Measurements from ENCODE around the gene FAM216B. TPM values are rescaled to one million over a fixed set of nuclear protein-coding genes. Genes with fewer than 3 reads are reported as not detected.

The FAM216B gene
- not detected in 5 replicates for total RNA-seq (2022; extraction: Qiagen RNA extraction; ENCODE audit: low read depth)

GRCh38 chr13:42781352-42781751 is at the start of gene FAM216B:
Gene FAM216B, plus strand, starts transcription at chr13:42781584. Its CDS starts 2,484 bp downstream, at chr13:42784068.

Other genes with a start within 250 kb of the FAM216B start
- gene TNFSF11, start 207.4 kb upstream of the FAM216B start, total RNA-seq (2022; extraction: Qiagen RNA extraction; ENCODE audit: low read depth): not detected in 5 replicates
- gene EPSTI1, start 210.7 kb downstream of the FAM216B start, total RNA-seq (2022; extraction: Qiagen RNA extraction; ENCODE audit: low read depth): not detected in 5 replicates
- 0.01 to 0.03 TPM in 2 of 5 replicates, not detected in the others for gene DNAJC15, start 242.0 kb downstream of the FAM216B start, total RNA-seq (2022; extraction: Qiagen RNA extraction; ENCODE audit: low read depth)

Data from A549 treated with DMSO at 1 μM for 4 hours (cell line).